NCI-H526 treated with DMSO at 0.1 percent for 48 hours (cell line): ENCODE data around the gene SFT2D2.
A peak's percentile ranks its signal among the peaks of the same experiment; 100 is the strongest.

Experiments used
- DNase-seq: peaks from one replicate; lab custom pipeline; 2025; lab: John Stamatoyannopoulos, UW

The SFT2D2 gene

DNA sequence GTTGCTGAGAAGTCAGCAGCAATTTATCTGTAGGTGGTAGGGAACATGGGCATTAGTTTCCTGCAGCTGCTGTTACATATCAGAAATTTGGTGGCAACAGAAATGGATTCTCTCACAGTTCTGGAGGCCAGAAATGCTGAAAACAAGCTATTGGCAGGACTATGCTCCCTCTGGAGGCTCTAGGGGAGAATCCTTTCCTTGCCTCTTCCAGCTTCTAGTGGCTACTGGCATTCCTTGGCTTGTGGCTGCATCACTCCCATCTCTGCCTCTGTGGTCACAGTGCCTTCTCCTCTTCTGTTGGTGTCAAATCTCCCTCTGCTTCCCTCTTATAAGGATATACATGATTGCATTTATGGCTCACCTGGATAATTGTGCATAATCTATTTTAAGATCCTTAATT lies 2.5 kb upstream of the SFT2D2 start:
- no peak for DNase-seq

DNA sequence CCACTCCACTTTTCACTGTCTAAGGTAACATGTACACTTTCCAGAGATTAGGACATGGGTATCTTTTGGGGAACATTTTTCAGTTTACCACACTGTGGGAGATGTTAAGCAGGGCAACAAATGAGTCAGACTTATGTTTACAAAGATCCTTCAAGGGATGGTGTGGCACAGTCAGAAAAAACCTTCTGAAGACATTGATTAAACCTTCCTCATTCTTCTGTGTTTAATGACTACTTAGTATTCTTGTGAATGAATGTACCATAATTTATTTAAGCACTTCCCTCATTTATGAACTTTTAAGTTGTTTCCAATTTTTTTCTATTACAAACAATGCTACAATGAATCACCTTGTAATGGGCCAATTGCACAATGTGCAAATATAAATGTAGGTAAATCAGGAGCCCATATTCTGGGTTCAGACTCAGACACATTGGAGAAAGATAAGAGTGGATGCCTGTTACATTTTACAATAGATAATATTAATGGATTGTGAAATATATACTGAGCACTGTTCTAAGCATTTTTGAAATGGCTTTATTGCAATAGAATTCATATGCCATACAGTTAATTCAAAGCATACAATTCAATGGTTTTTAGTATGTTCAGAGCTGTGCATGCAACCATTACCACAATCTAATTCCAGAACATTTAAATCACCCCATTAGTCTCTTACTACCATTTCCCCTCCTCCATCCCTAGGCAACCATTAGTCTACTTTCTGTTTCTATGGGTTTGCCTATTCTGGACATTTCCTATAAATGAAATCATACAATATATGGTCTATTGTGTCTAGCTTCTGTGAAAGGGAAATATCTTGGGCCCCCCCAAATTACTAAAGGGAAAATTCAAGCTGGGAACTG lies 1.9 kb upstream of the SFT2D2 start:
- no peak for DNase-seq

DNA sequence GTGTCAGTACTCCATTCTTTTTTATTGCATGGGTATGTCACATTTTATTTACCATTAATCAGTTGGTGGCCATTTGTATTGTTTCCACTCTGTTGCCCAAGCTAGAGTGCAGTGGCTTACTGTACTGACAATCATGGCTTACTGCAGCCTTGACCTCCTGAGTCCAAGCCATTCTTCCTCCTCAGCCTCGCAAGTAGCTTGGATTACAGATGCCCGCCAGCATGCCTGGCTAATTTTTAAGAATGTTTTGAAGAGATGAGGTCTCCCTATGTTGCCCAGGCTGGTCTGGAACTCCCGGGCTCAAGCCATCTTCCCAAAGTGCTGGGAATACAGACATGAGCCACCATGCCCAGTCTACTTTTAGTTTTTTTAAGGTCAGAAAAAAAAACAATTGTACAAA lies 813 bp upstream of the SFT2D2 start:
- no peak for DNase-seq

DNA sequence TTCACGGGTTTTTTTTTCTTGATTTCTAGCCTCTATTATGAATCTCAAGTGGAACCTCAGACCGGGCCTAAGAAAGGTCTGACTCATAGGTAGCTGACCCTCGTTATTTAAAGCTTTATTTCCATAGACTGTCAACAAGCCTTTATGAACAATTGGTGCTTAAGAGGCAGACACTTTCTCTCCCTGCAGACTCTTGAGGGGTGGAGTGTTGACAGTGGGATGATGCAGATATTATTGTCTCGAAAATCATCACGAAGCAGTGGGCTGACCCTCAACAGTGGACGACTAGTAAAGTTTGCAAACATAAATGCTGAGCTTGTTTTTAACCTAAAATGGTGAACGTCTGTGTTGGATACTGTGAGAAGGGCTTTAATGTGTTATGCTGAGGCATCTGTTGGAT lies 1.8 kb downstream of the SFT2D2 start:
- DNase-seq: peak; percentile 72

DNA sequence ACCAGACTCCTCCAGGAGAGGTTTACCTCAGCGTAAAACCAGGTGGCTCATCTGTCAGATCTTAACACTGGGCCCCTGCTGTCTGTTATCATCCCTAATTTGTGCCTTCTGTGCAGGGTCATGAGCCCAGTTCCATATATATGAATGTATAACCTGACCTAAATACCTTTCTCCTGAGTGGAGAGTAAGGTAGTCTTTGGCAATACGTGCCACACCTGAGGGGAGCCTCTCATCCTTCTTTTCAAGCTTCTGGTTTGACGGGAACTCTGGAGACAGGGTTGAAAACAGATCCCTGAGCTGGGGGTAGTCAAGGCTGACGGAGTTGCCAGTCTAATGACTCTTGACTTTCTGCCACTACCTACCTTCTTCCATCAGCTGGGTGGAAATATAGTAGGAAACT lies 4.1 kb downstream of the SFT2D2 start:
- no peak for DNase-seq

DNA sequence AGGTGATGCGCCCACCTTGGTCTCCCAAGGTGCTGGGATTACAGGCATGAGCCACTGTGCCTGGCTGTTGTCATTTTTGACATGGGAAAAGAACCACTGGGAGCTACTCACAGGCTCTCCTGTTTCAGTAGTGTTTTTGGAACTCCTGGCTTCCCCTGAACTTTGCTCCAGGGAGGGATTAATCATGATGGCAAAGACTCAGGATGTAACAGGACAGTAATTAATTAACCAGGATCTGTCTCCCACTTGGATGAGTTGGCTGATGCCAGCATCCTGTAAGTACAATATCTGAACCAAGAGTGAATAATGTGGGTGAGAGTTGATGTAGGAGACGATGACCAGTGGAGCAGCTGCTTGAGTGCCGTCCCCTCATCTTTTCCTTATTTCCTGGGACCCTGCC lies 4.9 kb downstream of the SFT2D2 start:
- DNase-seq: no peak

DNA sequence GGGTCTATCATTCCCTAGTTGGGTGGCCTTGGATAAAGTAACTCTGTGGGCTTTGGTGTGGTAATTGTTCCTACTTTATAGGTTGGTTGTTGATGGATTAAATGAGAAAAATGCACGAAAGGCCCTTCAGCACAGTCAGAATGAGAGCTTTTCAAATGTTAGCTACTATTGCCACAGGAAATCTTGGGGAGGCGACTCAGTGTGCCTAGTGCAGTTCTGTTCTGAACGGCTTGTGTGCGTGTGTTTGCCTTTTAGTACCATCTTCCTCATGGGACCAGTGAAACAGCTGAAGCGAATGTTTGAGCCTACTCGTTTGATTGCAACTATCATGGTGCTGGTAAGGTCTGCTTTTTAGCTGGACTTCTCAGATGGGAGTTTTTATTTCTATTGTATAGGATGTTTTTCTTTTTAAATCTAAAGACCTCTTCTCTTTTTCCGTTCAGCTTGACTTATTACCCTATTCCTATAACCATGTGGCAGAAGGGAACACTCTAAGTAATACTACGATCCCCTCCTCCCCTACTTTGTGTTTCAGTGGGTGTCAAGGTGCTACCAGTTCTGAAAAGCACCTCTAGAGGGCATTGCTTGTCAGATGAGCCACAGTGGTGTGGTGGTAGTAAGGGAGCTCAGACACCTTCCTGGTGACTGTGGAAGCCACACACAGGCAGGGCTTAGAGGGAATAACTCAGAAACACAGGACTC lies 9.2 kb downstream of the SFT2D2 start:
- peak; percentile 36 for DNase-seq

DNA sequence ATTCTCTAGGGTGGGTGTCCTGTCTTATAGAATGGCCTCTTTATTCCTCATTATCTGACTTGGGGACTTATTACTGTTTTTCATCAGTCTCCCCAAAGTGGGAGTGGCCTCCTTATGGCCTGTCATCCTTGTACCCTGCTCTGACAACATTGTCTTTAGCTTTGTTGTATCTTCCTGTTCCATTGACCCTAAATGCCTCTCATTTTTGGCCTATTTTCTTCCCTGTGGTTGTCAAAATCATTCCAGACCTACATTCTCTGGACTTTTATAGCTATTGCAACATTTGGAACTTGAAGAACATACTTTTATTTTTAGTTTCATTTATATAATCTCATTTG lies 9.7 kb downstream of the SFT2D2 start:
- DNase-seq: no peak

DNA sequence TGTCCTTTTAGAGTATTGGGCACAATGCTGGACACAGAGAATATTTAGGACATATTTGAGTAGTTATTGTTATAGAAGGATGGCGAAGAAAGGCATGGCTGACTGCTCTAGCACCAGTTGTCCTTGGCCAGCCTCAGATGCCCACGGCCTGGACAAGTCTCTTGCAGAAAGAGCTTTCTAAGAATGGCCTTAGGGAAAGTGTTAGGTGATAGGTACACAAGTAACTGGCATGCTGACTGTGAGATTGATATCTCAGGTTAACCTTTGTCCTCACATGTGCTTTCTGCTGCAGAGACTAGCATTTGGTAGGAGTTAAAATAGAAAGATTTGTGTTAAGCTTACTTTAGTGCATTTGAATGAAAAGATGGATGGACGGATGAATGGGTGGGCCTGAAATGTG lies 10.1 kb downstream of the SFT2D2 start:
- DNase-seq: no peak

DNA sequence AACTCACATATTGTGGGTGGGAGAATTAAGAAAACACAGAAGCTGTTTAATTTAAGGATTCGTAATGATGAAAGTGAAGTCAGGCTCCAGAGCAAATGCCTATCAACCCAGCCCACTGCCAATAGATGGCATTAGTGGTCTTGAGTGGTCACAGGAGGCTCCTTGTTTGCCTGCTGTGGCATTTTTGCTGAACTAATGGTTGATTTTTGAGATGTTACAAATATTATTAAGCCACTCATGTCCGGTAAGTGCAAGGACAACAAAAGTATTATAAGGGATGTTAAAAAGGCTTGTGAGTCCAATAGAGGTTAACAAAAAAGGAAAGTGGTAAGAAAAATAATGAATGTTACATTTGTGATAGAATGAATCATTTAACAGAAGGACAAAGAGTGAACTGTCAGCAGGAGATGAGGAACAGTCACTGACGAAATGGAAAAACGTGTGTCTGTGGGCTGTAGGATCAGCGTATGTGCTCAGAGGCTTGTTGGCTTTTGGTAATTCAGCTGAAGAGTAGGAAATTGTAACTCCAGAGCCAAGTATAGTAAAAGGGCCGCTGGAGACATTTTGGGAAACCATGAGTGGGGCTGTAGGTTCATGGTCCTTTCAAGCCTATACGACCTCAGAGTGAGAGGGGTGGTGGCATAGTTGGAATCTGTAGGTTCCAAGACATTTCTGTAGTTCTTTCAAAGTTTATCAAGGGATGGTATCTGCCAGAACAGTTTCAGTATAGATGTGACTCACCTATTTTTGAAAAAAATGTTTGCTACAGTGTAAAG lies 11.2 kb downstream of the SFT2D2 start:
- DNase-seq: no peak

DNA sequence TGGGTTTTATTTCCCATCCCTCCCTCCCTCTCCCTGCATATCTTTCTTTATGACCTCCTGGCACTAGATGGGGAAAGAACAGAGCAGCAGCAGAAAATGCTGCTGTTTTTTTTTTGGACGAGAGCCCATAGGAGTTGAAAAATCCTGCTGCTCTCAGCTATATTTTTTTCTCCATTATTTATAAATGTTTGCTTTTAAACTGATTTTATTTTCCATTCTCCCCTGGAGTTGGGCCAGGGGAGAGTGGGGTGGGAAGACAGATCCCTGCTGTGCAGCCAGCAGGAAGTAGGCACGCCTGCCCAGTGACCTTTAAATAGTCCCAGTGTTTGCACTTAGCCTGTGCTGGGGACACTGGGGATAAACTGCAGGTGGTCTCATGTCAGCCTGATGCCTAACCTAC lies 17.4 kb downstream of the SFT2D2 start:
- DNase-seq: no peak

DNA sequence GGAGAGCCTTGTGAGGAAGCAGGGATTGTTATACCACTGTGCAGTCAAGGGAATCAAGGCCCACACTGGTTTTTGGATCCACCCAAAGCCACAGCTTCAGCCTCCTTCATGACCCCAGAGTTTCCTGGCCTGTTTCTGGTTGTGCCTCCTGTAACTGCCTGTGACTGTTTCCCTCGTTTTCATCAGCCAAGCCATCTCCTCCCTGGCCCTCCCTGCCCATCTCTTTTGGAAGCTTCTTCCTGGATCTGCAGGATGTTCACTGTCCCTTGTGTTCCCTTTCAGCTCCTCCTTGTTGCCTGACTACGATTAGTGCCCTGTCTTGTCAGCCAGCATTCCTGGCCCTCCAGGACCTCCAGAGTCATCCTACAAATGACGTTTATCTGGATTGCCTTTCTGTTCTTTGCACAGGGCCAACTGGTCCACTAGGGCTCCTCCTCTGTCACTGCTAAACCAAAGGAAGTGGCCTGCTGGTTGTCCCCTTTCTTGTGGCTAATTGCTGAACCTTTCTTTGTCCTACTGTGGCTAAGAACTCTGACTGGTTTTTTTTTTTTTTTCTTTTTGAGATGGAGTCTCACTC lies 17.9 kb downstream of the SFT2D2 start:
- DNase-seq: no peak

DNA sequence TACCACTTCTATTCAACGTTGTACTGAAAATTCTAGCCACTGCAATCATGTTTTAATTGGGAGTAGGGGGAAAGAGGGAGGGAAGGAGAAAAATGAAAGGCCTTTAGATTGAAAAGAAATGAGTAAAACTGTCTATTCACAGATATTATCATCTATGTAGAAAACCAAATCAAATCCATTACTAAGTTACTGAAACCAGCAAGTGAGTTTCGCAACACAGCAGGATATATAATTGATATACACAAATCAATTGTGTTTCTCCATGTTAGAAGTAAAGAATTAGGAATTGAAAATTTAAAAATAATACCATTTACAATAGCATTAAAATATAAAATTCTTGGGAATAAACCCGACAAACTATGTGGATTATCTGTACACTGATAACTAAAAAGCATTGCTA lies 19.2 kb downstream of the SFT2D2 start:
- no peak for DNase-seq

DNA sequence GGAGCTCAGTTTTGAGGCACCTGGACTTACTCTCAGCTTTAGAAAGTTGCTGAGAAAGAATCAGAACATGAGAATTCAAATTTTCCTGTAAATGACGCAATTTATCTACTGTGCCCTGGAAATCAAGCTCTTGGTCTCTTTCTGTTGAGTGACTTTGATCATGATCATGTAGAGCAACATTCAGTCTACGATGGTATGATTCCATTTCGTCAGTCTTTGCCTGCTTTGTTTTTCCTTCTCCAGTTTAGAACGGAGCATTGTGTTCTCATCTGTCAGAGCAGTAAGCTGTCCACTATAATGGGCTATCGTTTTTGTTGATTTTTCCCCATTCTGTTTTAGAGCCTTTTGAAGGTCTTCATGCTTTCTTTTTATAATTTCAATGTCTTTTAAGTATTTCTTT lies 20.7 kb downstream of the SFT2D2 start:
- DNase-seq: no peak

DNA sequence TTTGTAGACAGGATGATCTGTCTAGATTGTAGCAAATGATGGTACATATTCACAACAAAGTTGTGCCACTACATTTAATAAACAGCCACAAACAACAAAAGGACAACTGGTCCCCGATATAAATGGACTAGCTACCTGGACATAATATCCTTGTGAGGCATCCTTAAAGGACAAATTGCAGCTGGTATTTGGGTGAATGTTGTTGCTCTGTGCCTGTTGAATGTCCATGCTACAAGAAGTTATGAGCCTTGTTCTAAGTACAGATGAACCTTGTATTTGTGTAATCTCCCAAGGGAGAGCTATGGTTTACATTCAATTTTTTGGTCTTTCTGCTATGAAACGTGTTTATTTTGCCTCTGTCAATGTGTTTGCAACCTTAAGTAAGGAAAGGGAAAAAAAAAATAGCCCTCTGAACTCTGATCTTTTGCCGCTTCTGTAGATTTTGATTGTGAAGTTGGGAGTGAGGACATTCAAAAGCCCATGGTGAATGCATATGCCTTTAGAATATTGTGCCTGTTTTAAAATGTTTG lies 26.5 kb downstream of the SFT2D2 start:
- no peak for DNase-seq

DNA sequence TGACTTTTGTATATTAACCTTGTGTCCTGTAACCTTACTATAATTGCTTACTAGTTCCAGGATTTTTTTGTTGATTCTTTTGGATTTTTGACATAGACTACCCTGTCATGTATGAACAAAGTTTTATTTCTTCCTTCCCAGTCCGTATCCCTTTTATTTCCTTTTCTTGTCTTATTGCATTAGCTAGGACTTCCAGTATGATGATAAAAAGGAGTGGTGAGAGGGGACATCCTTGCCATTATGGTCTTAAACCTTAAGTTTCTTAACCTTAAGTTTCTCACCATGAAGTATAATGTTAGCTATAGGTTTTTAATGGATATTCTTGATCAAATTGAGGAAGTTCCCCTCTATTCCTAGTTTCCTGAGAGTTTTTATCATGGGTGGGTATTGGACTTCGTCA lies 30.4 kb downstream of the SFT2D2 start:
- no peak for DNase-seq

DNA sequence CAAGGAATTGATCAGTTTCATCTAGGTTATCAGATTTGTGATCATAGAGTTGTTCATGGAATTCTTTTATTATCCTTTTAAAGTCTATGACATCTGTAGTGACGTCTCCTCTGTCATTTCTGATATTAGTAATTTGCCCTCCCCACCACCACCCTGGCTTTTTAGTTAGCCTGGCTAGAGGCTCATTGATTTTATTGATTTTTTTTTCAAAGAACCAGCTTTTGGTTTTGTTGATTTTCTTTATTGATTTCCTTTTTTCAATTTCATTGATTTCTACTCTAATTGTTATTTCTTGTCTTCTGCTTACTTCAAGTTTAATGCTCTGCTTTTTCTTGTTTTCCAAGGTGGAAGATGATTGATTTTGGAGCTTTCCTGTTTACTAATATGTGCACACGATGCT lies 31.6 kb downstream of the SFT2D2 start:
- DNase-seq: no peak

DNA sequence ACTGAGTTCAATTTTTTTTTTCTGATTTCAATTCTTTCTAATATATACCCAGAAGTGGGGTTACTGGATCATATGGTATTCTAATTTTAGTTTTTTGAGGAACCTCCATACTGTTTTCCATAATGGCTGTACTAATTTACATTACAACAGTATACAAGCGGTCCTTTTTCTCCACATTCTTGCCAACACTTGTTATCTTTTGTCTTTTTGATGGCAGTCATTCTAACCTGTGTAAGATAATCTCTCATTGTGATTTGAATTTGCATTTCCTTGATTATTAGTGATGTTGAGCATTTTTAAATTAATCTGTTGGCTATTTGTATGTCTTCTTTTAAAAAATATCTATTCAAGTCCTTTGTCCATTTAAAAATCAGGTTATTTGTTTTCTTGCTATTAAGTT lies 33.8 kb downstream of the SFT2D2 start:
- no peak for DNase-seq

DNA sequence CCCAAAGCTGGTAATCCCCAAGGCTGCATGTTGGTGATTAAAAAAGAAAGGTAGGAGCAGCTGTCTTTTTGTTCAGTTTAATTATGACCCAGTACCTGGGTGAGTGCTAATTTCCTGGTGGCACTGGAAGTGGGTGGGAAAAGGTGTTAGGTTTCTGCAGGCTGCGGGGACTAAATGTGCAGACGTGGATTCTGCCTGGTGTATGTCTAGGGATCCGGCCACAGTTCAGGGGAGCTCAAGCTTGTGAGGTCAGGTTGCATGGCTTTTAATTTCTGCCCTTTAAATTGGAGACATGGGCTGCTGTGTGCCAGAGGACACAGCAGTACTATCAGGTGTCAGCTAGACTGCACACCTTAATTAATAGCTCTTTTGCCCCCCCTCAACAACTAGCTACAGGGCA lies 34.6 kb downstream of the SFT2D2 start:
- DNase-seq: no peak

DNA sequence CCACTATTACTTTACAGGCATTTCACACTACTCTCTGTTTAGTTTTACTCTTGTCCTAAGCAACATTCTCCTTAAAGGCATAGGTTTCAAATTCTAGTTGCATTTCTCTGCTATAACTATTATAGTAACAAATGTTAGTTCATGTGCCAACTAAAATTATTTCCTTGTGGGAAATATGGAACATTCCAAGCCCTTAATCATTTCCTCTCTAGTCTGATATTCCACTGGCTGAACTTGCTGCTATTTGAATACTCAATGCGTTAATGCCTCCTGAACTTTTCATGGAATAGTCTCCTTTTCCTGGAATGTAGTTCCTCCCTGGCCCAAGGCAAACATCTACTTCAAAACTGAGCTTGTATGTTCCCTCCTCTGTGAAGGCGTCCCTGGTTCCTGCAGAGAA lies 35.6 kb downstream of the SFT2D2 start:
- no peak for DNase-seq

DNA sequence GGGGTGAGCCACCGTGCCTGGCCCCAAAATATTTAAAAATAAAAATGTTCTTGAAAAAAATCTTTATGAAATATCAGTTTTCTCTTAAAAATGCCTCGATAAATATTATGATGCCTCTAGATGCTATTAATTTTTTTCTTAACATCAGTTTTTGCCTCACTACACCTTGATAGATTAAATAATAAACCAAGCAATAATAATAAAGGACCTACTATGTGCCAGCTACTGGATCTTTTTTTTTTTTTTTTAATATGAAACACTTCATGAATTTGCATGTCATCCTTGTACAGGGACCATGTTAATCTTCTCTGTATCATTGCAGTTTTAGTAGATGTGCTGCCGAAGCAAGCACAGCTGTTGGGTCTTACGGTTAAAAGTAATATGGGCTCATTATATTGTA lies 37.3 kb downstream of the SFT2D2 start:
- no peak for DNase-seq

DNA sequence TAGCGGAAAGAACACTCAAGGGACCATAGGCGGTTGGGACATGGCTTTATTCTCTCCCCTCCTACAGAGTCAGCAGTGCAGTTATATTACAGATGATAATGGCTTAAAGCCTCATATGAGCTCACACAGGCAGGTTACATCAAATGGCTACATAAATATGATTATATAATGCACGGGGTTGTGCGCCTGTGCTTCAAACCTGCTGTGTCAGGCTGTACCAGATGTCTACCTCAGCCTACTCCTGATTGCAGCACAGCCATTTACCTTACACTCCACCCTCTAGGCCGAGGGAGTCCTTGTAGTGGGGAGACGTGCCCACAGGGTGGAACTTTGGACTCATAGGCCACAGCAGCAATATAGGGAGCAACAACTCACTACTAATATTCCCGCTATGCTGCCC lies 38.5 kb downstream of the SFT2D2 start:
- no peak for DNase-seq
